ENCODE measurements around the gene CRYL1.
A peak's percentile ranks its signal among the peaks of the same experiment; 100 is the strongest.

CRYL1 gene, protein sequence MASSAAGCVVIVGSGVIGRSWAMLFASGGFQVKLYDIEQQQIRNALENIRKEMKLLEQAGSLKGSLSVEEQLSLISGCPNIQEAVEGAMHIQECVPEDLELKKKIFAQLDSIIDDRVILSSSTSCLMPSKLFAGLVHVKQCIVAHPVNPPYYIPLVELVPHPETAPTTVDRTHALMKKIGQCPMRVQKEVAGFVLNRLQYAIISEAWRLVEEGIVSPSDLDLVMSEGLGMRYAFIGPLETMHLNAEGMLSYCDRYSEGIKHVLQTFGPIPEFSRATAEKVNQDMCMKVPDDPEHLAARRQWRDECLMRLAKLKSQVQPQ

DNA sequence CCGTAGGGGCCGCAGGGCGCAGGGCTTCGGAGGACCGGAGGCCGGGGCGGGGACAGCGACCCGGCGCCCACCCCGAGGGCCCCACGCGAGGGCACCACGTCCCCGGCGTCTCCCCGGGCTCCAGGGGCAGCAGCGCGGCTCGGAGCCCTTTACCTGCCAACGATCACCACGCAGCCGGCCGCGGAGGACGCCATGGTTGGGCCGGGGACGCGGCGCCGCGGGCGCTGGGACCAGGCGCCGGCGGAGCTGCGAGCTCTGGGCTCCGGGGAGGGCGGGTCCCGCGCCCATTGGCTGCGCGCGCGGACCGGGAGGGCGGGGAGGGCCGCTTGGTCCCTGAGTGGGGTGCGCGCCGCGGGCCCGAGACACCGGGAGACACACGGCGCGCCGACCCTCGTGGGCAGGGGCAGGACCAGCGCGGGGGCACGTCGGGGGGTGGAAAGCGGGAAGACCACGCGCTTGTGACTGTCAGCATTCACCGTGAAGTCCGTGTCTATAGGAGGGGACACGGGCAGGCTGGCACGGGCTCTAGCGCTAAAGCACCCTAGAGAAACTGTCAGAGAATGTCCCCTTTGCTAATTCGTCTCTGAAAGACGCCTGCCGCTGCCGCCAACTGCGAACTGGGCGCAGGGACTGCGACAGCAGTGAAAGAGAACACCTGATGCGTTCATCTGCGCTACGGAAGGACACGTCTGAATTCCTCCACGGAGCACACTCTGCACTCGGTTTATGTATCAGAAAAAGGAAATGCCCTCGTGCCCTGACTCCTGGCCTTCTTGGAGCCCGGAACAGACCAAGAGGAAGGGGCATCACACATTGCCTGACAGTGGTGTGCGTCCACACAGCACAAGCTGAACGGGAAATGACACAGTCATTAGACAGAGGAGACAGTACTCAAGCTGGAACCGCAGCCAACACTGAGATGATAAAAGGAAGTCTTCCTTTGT is at the start of gene CRYL1:
Gene CRYL1, minus strand, starts transcription at position 257 of the 944 bp plus-strand sequence. Its CDS starts 63 bp downstream, at position 194.
- DNase-seq (ENCODE audit: low read depth): peak; percentile 66

DNA sequence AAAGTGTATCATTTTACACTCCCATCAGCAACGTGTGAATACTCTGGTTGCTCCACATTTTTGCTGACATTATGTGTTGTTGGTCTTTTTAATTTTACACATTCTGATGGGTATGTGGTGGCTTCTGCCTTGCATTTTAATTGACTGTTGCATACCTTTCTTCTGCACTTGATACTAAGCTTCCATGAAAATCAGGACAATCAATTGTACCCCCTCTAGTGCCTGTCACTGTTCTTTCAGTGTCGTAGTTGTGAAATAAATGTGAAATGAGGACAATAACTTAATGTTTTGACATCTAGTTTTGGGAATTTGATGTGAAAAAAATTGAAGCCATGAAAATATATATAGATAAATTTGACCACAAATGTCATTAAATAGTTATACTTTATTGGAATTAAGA is 48.0 kb upstream of the CRYL1 start:
- no peak for DNase-seq (ENCODE audit: low read depth)

DNA sequence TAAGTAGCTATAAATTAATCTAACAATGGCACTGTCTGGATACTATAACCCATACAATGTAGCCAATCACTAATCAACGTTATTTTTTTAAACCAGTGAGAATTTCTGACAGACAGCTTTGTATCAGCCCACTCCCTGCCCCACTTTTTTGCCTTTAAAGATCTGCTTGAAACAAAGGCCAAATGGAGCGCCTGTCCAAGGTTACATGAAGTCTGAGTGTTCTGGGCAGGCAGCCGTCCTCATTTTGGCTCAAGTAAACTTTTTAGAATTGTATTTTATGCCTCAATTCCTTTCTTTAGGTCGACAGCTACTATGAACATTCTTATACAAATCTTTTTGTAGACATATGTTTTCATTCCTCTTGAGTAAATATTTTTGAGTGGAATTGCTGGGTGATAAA is 47.5 kb upstream of the CRYL1 start:
- no peak for DNase-seq (ENCODE audit: low read depth)

DNA sequence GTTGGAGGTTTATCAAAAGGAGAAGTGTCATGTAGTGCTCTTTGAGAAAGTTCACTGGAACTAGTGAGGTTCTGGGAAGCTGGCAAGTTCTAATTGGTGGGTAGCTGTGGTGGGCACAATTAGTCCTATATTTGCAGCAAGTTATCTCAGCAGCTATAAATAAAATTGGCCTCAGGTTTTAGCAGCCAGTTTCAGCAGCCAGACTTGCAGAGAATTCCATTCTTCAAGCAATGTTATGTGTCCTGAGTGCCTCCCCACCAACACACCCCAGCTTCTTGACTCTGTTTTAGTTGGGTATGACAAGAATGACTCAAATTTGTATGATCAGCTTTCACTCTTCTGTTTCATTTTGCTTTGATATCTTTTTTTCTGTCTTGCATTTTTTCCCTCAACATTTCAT is 46.0 kb upstream of the CRYL1 start:
- no peak for DNase-seq (ENCODE audit: low read depth)

DNA sequence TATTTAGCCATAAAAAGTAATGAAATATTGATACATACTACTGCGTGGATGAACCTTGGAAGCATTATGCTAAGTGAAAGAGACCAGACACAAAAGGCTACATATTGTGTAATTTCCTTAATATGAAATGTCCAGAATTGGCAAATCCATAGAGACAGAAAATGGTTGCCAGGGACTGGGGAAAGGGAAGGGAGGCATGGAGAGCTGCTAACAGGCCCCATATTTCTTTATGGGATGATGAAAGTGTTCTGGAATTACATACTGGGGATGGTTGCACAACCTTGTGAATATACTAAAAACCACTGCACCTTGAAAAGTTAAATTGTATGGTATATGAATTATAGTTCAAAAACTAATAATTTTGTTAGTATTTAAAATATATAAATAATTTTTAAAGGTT is 44.9 kb upstream of the CRYL1 start:
- DNase-seq (ENCODE audit: low read depth): no peak

DNA sequence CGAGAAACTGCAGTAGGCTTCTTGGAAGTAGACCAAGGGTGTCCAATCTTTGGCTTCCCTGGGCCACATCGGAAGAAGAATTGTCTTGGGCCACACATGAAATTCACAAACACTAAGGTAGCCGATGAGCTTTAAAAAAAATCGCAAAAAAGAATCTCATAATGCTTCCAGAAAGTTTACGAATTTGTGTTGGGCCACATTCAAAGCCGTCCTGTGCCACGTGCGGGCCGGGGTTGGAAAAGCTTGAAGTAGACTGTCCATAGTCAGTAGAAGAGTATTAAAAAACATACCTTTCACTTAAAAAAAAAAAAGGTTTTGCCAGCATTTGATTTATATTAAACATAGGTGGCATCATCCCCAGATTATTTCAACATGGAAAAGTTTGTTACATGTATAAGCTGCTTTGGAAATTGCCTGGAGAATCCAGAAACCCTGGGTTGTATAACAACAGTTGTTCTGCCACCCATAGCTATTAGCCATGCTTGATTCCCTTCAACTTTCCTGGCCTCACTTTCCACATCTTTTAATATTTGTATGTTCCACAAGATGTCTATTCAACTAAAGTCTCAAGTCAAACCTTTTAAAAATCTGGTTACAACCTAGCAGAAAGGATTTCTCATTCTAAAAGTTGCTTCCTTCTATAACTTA is 42.3 kb upstream of the CRYL1 start:
- DNase-seq (ENCODE audit: low read depth): no peak

DNA sequence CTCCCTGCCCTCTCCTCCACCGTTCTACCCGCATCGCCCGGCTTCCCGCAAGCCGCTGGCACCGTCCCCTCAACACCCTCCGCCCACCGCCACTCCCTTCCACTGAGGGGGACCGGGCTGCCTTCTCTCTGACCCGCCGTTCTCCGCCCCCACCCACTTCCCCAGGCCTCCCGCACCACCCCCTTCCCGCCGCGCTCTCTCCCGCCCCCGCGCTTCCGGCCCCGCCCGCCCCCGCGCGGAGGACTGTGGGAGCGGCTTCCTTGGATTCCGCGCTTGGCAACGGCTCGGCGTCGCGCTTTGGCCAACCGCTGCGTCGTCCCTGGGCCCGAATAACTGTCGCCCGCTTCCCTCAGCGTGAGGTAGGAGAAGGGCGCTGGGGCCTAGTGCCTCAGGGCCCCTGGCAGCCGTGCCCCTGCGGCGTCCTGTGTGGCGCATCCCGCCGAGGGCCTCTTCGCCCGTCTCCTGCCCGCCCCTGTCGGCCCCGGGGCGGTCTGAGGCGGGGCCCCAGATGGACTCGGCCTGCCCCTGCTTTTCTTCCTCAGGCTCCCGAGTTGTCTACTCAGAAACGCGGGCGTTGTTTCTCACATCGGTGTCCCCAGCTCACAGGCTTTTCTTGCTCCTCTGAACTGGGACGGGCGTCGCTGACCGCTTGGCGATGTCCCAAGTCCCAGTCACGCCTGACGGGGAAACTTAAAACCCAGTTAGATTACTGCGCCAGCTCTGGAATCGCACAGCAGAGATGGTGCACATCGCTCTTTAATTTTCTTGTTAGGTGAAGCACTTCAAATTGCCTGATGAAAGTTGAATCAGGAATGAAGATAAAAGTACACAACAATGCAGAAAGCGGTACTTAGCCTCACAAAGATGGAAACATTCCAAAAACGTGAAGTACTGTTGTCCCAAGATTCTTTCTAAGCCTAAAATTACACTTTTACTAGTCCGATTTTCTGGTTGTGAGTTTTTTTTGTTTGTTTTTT is 41.5 kb upstream of the CRYL1 start, which contains the start of gene IFT88:
Gene IFT88, plus strand, starts transcription at position 260 of the 977 bp plus-strand sequence. CDS start 7,229 bp downstream, outside the sequence.
- DNase-seq (ENCODE audit: low read depth): peak; percentile 76

DNA sequence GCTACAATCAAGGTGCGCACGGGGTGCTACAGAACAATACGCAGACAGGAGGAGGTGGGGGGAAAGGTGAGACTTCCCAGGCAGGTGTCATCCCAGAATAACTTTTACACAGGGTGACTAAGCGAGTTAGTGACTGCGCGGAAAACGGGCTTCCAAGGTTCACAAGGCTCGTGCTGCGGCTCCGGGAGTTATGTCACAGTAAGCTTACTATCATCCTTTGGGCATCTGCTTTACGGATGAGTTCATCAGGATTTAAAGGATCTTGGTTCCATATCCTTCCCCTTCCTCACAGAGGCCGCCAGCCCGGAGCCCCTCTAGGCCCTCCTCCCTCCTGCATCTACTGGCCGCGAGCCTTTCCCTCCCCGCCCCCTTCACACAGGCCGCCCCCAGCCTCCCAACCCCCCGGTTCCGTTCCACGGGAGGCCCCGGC is 40.8 kb upstream of the CRYL1 start:
- no peak for DNase-seq (ENCODE audit: low read depth)

DNA sequence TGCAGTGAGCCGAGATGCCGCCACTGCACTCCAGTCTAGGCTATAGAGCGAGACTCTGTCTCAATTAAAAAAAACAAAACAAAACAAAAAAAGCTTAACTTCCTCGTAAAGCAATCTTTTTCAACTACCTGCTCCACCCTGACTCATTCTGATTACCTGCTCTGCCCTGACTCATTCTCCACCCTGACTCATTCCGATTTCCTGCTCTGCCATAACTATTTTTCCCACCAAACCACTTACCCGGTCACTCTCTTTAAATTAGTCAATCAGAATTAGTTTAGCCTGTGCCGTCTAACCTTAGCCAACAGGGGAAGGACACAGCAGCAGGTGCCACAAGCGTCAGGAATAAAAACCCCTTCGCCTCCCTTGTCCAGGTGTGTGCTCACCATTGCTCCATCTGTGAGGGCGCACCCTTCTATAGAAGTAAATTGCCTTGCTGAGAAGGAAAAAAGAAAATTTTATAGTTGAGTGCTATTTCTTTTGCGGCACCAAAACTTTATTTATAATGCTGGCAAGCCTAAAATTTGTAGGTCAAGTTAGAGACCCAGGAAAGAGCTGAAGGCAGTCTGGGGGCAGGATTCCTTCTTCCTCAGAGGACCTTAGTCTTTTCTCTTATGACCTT is 39.6 kb upstream of the CRYL1 start:
- DNase-seq (ENCODE audit: low read depth): no peak

DNA sequence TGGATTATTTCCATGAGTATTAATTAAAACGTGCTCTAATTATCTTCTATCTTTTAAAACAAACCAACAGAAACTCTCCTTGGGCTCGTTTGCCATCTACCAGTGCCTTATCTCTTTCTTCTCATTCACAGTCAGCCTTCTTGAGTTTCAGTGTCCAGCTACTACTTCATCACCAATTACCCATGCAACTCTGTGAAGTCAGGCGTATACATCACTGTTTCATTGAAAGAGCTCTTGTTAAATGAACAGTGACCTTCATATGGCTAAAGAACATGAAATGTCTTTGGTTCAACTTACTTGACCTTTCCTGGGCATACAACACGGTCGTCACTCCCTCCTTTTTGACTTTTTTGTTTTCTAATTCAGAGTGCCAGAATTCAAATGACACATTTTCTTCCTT is 36.1 kb upstream of the CRYL1 start:
- no peak for DNase-seq (ENCODE audit: low read depth)

DNA sequence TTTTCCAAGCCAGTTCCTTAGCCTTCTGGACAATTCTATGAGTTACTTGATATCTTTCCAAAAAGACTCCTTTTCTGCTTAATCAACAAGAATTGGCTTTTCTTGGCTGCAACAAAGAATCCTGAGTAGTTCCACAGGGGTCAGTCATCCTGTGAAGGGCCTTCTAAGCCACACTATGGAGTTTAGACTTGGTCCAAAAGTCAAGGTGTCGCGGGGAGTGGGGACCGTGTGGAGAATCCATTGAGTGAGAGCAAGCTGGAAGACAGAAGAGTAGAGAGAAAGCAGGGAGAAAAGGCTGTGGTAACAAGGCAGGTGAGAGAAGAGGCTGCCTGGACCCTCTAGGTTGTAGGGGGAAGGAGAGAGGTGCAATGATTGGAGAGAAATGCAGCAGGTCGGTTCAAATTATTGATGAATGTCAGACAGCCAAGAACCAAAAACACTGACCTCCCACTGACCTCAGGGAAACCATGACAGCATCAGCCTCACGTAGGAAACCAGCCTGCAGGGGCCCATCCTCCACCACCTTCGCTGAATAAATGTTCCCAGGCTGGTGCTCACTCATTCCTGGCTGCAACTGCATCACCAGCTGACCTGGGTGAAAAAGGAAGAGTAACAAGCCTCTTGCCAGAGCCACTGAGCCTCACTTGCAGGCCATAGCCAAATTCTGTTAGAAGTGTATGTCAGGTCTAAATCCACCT is 34.2 kb upstream of the CRYL1 start:
- no peak for DNase-seq (ENCODE audit: low read depth)

DNA sequence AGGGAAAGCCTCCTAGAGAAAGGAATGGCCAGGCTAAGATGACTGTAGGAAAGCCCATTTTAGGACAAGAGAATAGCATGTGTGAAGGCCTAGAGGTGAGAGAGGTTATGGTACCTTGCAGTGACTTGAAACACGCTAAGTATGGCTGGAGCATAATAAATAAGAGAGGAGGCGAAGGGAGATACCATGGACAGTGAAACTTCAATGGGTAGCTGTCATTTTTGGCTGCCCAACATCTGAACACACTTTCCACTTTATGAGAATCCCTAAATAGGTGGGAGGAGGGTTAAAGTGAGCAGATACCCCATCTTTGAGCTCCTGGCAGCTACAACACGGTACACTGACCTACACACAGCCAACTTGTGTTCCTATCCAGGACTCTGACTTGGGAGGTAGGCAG is 33.3 kb upstream of the CRYL1 start:
- DNase-seq (ENCODE audit: low read depth): no peak

DNA sequence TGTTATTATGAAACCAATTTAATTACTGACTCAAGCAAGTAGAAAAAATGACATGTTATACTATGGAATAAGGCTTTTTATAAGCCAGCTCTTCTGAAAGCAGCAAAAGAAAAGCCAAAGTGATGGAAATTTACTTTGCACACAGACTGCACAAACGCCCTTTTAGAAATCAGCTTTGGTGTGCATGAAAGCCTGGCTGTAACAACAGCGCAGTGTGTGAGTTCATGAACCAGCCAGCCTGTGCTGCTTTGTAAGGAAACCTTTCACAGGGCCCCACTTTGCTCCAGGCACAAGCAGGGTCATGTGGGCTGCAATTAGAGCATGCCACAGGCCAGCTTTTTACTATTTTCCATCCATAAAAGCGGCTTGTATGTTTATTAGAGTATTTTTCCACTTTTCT is 27.7 kb upstream of the CRYL1 start:
- no peak for DNase-seq (ENCODE audit: low read depth)

DNA sequence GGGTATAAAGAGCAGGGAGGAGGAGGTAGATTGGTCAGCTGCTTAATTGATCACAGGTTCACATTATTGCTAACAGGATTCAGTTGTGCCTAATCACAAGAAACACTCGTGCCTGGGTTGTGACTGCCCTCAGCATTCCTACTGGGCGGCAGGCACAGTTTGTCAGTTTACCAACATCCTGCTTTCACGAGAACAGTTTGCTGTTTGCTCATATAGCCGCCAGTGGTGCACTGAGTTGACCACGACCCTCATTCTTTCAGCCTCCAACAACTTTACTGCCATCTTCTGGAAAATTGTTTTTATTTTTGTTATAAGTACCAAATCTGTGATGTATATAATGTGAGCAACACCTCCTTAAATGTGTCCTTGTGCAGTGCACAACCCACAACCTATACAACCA is 25.1 kb upstream of the CRYL1 start:
- DNase-seq (ENCODE audit: low read depth): no peak

DNA sequence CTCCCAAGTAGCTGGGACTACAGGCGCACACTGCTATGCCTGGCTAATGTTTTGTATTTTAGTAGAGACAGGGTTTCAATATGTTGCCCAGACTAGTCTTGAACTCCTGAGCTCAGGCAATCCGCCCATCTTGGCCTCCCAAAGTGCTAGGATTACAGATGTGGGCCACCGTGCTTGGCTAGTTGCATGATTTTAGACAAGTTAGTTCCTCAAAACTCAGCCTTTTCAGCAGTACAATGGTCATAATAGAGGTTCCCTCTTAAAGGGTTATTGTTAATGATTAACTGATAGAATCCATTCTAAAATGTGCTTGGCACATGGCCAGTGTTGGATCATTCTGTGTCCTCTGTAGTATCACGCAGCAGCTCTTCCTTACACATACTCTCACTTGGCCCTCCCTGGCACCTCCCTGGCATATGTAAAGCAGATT is 21.8 kb upstream of the CRYL1 start:
- no peak for DNase-seq (ENCODE audit: low read depth)

DNA sequence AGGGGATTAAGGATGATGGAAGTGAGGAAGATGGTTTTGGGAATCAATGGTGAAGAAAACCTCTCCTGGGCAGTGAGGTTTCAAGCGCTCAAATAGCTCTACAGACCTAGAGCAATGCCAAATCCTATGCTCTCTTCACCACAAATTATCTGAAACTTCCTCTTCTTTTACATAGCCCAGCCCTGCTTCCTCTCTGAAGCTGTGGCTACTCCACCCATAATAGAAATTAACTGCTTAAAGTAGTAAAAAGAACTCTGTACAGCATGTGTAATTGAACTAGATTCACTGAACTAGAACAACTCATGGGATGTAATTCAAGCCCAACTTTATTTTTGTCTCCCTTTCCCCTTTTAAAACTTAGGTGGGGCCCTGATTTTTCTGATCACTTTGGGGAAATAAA is 20.9 kb upstream of the CRYL1 start:
- no peak for DNase-seq (ENCODE audit: low read depth)

DNA sequence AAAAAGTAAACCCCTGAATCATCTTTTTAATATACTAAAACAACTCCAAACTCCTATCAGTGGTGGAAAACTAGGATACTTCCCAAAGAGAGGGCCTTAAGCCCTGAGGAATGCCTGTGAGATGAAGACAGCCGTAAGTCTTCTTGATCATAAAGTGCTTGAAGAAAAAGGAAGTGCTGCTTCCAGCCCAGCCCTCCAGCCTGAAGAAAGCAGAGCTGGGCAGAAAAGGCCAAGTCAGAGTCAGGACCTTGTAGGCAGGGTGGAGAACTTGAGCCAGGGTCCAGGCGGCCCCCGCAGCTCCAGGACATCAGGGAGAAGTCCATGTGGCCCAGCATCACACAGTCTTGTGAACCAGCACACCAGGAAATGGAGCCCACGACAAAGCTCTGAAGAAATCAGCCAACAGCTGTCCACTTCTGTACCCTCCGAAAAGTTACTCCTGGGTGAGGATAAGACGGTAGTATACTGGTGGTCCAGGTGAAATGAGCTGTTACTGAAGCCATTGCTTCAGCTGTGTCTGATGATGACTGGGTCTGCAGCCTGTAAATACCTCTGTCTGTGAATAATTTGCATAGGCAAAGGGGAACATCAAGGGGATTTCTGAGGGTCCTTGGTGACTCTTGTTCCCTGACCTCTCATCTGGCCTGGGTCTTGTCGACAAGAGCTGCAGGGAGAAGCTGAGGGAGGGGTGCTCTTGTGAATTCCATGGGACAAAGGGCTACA is 18.7 kb upstream of the CRYL1 start:
- no peak for DNase-seq (ENCODE audit: low read depth)

DNA sequence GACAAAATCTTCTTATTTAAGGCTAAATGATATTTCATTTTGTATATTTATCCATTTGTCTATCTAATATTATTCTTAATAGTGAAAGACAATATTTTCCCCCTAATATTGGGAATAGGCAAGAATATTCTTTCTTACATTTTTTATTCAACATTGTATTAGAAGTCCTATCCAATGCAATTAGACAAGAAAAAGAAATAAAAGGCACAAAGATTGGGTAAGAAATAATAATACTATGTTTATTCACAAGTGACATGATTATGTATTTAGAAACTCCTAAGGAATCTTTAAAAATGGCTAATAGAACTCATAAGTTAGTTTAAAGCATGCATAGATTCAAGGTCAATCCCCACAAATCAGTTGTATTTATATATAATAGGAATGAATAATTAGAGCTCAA is 11.3 kb upstream of the CRYL1 start:
- no peak for DNase-seq (ENCODE audit: low read depth)

DNA sequence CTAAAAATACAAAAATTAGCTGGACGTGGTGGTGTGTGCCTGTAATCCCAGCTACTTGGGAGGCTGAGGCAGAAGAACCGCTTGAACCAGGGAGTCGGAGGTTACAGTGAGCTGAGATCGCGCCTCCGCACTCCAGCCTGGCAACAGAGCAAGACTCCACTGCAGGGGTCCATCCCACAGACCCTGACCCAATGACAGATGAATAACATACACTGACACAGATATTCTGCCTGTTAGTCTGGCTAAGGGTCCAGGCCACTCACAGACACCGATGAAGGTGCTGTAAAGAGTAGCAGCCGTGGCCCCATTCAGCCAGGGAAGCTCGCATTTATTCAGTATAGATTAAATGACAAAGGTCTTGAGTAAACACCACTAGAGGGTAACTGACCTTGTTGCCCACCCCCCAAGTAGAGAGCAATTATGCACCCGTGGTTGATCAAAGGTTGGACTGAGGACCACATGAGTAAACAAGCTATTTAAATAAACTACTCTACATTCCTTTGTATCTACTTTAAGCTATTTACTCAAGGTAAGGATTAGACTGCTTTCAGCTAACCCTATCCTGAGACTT is 8.5 kb upstream of the CRYL1 start:
- no peak for DNase-seq (ENCODE audit: low read depth)
